Inflammatory macrophage (primary cell): ENCODE results near the gene KRTAP10-11.
"Not testable (repeated sequence)": the region's sequence is repeated elsewhere in the genome, so short reads cannot be mapped to it uniquely, and the experiment has no call there.

Source experiments
- DNase-seq, 2 donors: peaks; one replicate each; pipeline ENCODE4 v3.0.0-alpha.2; 2020 to 2022
- total RNA-seq, 18 experiments: gene quantifications; one replicate each; lab custom pipeline; 2026; ENCODE audit warnings: mixed read lengths in 6 of 18, inconsistent platforms in 2 of 18; lab: John Stamatoyannopoulos, UW

The KRTAP10-11 gene
- 0 reads per million in 18 experiments for total RNA-seq

DNA sequence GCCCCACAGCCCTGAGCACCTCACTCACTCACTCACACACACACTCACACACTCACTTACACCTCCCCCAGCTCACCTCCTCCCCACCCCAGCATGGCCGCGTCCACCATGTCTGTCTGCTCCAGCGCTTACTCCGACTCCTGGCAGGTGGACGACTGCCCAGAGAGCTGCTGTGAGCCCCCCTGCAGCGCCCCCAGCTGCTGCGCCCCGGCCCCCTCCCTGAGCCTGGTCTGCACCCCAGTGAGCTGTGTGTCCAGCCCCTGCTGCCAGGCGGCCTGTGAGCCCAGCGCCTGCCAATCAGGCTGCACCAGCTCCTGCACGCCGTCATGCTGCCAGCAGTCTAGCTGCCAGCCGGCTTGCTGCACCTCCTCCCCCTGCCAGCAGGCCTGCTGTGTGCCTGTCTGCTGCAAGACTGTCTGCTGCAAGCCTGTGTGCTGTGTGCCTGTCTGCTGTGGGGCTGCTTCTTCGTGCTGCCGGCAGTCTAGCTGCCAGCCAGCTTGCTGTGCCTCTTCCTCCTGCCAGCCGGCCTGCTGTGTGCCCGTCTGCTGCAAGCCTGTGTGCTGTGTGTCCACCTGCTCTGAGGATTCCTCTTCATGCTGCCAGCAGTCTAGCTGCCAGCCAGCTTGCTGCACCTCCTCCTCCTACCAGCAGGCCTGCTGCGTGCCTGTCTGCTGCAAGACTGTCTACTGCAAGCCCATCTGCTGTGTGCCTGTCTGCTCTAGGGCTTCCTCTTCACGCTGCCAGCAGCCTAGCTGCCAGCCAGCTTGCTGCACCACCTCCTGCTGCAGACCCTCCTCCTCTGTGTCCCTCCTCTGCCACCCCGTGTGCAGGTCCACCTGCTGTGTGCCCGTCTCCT, at the start of gene KRTAP10-11:
KRTAP10-11 (plus strand) TSS at position 49 of the 856 bp plus-strand sequence; CDS start at position 94, 45 bp downstream.
- not testable (repeated sequence) for DNase-seq

DNA sequence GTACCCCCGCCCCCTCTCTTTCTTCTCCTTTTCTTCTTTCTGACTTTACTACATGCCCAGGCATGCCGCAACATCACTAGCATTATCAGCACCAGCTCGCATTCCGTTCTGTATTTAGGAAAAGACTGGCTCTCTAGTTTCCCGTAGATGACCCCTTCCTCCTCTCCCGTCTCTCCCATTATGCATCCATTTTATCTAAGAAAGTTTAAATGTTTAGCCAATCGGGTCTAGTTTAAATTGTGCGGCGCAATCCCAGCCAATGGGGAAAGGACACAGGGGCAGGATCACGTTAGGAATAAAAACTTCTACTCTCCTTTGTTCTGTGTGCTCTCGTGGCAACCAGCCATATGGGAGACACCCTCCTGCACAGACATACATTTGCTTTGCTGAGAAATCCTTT, 48.2 kb upstream of the KRTAP10-11 start:
- DNase-seq = no peak

DNA sequence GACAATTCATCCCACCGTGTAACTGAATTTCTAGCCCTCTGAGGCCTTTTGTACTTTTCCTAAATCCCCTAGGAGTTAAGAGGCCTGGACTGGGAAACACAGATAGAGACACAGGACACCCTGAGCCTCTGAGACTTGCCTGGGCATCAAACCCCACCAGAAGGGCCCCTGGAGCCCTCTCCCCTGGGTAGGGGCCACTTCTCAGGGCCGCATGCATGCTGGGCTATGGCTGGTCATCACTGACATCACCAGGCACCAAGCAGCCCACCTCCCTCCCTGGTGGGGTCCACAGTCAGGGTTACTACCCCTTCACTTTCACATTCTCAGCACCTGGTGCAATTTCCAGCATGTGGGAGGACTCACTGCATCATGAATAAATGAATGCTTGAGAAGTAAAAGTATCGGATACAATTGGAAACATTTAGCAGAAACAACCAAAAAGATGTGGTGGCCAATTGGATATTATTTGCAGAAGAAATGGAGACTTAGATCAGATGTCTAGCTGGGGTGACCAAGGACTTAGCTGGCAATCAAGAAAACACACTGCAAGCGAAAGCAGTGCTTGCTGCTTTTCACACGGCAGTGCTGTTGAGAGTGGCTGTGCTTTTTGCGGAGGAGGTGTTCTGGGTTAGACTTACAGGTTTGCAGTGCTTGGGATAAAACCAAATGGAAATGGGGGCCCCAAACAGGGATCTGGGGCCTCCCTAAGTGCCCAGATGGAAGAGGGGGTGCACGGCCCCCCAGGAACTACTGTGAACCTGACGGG, 46.8 kb upstream of the KRTAP10-11 start:
- DNase-seq = no peak

- not testable (repeated sequence) for DNase-seq
These were observed 45.9 kb upstream of the KRTAP10-11 start, which contains the start of gene KRTAP10-7 for GRCh38 chr21:44600118-44600978. KRTAP10-7 (plus strand) TSS chr21:44600597; CDS start chr21:44600622, 25 bp downstream.

DNA sequence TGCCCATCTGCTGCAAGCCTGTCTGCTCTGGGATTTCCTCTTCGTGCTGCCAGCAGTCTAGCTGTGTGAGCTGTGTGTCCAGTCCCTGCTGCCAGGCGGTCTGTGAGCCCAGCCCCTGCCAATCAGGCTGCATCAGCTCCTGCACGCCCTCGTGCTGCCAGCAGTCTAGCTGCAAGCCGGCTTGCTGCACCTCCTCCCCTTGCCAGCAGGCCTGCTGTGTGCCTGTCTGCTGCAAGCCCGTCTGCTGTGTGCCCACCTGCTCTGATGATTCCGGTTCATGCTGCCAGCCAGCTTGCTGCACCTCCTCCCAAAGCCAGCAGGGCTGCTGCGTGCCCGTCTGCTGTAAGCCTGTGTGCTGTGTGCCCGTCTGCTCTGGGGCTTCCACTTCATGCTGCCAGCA, 45.1 kb upstream of the KRTAP10-11 start:
- not testable (repeated sequence) for DNase-seq

DNA sequence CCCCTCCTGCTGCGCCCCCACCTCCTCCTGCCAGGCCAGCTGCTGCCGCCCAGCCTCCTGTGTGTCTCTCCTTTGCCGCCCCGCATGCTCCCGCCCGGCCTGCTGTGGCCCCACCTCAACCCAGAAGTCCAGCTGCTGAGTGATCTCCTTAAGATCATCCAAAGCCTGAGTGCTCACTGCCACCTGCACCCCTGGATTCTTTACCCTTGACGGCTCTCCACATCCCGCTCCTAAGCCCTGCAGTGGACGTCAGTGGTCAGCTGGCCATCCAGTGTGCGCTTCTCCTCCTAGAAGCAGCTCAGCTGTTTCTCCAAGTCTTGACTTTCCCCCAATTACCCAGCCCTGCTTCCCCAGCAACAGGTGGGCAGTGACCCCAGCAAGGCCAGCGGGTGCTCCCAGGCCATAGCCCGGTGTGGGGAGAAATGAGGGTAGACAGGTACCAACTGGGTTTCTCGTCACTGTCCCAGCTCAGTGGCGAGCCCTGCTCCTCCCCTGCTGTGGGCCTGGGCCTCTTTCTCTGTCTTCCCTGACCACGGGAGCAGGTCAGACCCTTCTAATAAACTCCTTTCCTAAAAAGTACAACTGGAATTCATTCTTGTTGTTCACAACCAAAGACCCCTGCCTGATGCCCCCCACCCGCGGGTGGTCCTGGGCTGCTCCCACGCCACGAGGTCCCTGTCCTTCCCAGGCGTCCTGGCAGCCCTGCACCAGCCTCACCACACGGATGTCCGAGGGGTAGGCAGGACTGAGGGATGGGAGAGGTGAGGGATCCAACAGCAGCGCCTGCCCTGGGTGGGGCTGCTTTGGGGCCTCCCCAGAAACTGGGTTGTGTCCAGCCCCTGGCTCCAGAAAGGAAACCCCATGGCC, 44.4 kb upstream of the KRTAP10-11 start:
- DNase-seq = no peak

GRCh38 chr21:44602463-44602850, 43.8 kb upstream of the KRTAP10-11 start:
- no peak for DNase-seq

GRCh38 chr21:44603109-44603875, 42.9 kb upstream of the KRTAP10-11 start:
- DNase-seq = no peak

DNA sequence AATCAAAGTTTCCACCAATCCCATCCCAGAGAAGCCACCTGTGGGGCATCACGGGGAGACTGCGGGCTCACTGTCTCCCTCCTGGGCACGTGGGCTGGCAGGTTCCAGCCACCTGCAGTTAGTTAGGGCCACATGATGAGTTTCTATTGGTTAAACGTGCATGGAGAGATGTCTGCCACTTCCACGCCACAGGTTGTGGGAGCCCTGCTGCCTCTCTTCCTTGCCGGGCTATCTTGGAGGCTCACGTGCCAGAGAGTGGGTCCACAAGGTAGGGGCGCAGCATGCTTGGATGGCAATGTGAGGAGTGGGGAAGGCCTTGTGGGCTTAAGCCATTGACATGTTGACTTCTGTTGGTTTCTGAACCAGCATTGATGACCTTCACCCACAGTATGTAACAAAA, 42.3 kb upstream of the KRTAP10-11 start:
- no peak for DNase-seq

DNA sequence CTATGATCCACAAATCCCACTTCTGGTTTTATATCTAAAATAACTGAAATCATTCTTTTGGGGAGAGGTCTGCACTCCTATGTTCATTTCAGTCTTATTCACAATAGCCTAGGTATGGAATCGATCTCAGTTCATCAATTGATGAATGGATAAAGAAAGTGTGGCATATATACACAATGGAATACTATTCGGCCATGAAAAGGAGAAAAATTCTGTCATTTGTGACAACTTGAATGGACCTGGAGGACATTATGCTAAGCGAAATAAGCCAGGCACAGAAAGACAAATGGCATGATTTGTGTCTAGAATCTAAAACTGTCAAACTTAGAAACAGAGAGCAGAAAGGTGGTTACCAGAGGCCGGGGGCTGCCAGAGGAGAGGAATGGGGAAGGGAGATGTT, 39.7 kb upstream of the KRTAP10-11 start:
- DNase-seq = no peak

DNA sequence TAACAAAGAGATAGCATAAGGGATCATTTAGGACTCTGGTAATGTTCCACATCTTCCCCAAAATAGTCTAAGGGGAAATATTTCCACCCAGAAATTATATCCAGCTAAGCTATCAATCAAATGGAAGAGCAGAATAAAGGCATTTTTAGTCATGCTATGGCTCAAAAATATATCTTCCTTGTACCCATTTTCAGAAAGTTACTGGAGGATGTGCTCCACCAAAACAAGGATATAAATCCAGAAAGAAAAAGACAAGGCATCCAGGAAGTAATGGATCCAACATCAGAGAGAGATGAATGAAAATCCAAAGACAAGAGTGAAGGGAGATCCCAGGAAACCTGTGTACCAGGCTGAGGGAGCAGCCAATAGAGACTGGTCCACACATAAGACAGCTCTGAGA, 37.0 kb upstream of the KRTAP10-11 start:
- DNase-seq = no peak

GRCh38 chr21:44610157-44610843, 35.9 kb upstream of the KRTAP10-11 start:
- not testable (repeated sequence) for DNase-seq

- no peak for DNase-seq
These were observed 34.7 kb upstream of the KRTAP10-11 start for GRCh38 chr21:44611551-44611950.

DNA sequence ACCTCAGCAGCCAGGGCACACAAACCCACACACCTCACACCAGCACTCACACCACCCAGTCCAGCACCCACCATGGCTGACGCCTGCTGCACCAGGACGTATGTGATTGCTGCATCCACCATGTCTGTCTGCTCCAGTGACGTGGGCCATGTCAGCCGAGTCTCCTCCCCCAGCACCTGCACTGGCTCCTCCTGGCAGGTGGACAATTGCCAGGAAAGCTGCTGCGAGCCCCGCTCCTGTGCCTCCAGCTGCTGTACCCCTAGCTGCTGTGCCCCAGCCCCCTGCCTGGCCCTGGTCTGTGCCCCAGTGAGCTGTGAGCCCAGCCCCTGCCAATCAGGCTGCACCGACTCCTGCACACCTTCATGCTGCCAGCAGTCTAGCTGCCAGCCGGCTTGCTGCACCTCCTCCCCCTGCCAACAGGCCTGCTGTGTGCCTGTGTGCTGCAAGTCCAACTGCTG, 34.2 kb upstream of the KRTAP10-11 start, which contains the start of gene KRTAP10-8:
KRTAP10-8 (plus strand) TSS at position 51 of the 458 bp plus-strand sequence; CDS start at position 73, 22 bp downstream.
- no peak for DNase-seq

GRCh38 chr21:44612669-44613229, 33.5 kb upstream of the KRTAP10-11 start:
- DNase-seq = no peak

GRCh38 chr21:44613386-44614155, 32.6 kb upstream of the KRTAP10-11 start:
- no peak for DNase-seq

DNA sequence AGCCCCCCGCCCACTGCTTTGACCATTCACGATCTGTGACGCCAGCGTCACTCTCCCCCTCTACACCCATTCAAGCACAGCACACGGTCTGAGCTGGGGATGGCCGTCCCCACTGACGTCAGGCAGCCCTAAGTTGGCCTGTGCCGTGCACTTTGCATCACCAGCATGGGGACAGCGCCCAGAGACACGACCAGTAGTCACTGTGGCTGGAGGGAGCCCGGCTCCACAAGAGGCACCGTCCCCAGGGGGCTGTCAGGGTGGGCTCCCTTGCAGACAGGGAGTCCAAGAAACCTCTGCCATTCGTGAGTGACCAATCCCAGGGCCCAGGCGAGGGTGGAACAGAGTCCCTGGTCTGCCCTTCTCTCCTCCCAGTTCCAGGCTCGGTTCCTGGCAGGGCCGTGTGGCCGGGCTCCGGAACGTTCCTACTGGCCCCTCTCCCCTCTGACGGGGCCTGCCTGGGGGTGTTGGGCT, 32.0 kb upstream of the KRTAP10-11 start:
- no peak for DNase-seq

GRCh38 chr21:44614961-44615391, 31.2 kb upstream of the KRTAP10-11 start:
- DNase-seq = no peak
